M059J (cell line): Measurements from ENCODE around the gene COA8. TPM values are rescaled to one million over a fixed set of nuclear protein-coding genes. Genes with fewer than 3 reads are reported as not detected.

Source experiments
- DNase-seq: peaks from one replicate; pipeline ENCODE4 v3.0.0-alpha.2; 2012; ENCODE audit warnings: low read depth
- total RNA-seq: library from RNA; depleted of rRNA; stranded (reverse); fragments of >200 nt; shearing (Covaris generic); gene quantifications from 2 replicates; pipeline ENCODE4 v1.2.3, GENCODE V29; 2014

Gene COA8
- total RNA-seq, 1 experiment from 2014 or later: 30.7 TPM

DNA sequence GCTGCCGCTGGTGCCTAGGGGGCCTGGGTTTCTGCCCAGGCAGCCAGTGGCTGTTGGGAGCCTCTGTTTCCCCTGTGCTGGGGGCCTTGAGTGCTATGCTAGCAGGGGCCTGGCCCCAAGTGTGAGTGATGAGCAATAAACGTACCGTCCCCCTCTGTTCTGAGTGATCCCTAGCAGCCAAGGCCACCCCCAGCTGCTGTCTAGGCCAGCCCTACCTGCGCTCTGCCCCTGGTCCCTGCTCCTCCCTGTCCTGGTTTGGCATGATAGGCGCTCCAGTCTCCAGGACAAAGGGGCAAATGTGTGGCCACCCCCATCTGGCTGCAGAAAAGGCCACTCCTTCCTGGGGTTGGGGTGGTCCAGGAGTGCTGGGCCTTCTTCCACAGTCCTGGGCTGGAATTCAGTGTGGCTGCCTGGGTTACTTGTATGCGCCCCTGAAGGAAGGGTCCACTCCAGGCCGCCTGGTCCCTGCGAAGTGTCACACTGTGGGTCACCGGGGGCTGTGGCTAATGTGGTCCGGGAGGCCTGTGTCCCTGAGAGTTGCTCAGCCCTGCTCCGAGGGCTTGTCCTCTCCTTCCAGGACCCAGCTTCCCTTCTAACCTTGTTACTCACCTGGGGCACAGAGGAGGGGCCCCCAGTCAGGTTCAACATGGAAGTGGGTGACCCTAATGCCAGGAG, 26.7 kb upstream of the COA8 start:
- DNase-seq: no peak

DNA sequence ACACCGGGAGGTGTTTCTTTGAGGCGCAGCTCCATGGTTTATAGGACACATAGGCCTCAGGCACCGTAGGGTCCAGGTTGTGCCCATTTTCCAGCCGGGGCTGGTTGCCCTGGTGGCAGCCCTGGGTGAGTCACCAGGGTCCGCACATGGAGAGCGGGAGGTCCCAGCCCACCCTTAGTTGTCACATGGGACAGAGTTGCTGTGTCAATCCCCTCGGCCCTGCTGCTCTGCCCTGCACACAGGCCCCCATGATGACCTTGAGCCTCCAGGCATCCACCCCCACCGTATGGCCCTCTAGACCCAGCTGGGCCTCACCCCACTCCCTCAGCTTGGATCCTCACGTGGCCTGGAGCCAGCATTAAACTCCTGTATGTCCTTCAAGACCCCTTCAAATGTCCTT, 26.1 kb upstream of the COA8 start:
- no peak for DNase-seq

DNA sequence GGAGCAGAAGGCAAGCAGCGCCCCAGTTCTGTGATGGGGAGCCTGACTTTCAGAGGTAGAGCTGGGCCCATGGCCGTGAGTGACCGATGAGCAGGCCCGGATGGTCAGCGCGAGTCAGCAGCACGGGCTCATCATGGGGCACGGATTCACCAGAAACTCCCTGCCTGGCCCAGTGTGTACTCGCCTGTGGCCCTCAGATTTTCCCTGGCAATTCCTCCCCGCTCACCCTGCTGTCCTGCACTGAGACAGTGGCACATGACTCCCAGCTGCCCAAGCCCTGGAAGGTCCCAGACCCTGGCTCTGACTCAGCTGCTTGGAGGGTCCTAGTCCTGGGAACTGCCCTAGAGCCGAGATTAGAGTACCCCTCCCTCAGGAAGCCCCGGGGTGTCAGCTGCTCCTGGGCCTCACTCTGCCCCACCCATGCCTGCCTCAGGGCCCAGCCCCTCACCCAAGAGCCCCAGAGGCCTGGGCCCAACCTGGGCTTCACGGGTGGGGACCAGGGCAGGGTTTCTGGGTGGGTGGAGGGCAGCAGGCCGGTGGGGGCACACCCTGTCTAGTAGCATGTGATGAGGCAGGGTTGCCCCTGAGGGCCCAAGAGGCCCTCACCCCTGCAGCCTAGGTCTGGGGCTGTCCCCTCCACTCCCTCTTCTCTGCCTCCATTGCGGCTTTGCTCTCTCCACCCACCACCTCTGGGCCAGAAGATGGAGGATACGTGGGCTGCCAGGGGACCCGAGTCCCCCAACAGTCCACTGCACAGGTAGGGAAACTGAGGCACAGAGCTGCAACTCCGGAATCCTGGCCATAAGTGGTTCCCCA, 25.4 kb upstream of the COA8 start:
- peak; percentile 52 for DNase-seq

DNA sequence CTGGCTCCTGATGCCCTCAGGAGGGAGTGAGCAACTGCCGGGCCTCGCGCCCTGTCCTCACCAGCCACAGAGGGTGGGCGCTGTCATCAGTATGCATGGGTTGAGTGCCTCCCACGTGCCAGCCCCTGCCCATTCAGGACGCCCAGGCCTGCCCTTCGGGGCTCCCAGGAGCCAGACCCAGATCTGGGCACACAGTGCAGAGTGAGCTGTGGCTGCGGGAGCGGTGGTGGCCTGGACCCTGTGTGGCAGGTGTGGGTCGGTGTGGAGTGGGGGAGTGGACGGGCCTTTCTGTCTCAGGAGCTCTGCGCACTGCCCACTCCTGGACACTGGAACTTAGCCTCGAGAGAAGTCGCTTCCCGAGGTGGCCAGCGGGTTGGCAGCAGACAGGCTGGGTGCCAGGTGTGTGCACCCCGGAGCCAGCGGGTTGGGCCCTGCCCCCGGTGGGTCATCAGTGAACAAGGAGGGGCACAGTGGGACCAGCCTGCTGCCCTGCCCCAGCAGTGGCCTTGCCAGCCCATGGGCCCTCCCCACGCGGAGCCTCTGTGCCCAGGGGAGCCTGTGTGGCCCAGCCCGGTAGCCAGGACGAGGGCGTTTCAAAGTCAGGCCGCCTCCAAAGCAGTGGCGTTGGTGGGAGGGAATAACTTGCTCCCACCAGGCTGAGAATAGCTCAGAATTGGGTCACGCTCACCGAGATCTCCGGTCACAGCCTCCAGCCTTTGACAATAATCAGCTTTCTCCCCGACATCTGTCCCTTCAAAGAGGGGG, 24.3 kb upstream of the COA8 start:
- no peak for DNase-seq

DNA sequence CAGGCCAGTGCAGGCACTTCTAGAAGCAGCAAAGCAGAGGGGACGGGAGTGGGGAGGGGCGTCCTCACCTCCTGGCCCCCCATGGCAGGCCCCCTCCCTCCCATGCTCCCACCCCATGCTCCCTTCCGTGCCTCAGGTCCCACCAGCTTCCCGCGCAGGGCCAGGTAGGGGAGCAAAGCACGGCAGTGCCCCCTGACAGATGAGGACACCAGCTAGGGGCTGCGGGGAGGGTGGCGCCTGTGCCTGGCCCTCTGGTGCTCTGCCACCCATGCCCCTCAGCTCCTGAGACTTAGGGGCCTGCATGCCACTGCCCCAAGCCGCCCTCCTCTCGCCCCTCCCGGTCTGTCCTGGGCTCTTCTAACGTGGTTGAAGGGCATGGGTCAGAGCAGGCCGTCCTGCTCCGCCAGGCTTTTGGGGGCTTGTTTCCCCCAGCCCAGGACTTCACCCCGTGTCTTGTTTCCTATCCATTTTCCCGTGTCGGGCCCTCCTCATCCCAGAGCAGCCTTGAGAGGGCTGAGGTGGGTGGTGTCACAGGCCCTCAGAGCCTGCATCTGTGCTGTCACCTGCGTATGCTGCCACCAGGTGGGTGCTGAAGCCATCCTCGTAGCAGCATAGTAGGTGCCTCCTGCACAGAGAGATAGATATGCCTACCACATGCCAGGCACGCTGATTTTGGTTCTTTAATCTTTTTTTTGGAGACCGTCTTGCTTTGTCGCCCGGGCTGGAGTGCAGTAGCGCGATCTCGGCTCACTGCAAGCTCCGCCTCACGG, 23.5 kb upstream of the COA8 start:
- DNase-seq: no peak

DNA sequence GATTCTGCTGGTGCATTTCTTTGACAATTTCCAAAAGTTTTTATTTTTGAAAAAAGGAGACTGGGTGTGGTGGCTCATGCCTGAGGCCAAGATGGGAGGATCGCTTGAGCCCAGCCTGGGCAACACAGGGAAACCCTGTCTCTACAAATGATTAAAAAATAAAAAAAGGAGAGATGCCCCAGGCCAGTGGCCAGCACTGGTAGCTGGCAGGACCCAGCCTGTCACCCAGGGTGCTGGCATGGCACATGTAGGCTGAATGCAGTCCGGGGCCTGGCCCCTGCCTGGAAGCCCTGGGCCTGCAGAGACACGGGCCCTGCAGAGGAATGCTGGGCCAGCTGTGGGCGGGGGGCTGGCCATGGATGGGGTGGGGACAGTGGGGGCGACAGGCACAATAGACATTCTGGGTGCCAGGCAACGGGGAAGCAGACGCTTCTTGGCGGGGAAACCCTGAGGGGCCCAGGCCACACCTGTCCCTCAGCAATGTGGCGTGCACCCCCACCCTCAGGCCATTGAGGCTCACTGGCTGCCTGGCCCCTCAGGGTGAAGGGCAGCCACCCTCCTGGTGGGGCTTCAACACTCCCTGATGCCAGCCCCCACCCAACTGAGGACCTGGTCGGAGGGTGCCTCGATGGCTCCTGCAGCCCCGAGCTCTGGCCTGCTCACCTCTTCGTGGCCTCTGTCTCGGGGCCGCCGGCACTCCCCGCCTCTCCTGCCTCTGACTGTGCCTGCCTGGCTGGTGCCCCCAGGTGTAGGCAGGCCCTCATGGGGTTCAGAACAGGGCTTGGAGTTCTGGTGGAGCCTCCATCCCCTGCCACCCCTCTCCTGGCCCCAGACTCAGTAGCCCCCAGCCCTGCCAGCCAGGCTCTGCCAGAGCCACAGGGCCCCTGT, 21.7 kb upstream of the COA8 start:
- DNase-seq: no peak

DNA sequence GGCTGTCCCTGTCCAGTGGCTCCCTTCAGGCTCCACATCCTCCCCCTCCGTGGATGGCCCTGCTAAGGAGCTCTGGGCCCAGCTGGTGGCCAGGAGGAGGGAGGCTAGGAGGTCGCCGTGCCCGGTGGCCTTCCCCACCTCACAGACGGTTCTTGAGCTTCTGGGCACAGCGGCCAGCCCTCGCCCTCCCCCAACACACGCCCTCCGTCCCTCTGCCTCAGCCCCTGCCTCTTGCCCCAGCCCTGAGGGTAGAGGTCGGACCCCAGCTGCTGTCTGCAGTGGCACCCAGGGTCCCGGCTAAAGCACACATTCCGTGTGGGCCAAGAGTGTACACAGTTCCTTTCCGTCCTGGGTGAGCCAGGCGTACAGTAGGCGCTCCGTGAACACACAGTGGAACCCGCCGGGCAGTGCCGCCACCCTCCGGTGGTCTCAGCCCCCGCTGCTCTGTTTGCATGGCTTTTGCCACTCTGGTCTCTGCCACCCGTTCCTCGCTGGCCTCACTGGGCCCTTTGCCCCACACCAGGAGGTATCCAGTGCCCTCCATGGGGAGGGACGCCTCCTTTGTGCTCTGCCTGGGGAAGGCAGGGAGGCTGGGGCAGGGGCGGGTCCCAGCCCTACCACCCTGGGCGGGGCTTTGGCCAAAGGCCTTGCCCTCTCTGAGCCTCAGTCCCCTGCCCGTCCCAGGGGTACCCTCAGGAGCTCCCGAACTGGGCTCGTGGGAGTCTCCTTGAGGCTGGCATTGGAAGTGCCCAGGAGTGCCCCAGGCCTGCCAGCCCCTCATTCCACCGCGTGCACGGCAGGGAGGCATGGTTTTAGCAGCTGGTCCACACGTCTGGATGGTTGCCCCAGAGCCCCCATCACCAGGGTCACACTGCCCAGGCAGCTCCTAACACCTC, 20.8 kb upstream of the COA8 start:
- no peak for DNase-seq

DNA sequence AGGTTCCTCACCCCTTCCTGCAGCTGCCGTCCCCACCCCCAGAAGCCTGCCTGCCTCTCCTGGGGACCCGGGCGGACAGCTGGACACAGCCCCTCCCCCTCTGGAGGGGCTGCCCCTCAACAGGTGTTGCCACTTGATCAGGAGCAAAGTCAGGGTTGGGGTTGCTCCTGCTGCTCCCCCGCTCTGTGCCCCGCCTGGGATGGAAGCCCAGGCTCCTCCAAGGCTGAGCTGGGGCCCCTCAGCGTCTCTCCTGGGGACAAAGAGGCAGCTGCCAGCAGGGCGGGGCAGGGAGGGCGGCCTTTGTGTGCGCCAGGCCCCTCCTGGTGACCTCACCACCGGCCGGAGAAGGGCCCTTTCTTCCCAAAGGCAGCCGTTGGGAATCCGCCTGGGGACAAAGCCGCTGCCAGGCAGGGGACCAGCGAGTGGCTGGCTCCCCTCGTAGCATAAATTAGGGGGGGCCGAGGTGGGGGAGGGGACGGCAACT, 20.1 kb upstream of the COA8 start:
- DNase-seq: peak; percentile 55

DNA sequence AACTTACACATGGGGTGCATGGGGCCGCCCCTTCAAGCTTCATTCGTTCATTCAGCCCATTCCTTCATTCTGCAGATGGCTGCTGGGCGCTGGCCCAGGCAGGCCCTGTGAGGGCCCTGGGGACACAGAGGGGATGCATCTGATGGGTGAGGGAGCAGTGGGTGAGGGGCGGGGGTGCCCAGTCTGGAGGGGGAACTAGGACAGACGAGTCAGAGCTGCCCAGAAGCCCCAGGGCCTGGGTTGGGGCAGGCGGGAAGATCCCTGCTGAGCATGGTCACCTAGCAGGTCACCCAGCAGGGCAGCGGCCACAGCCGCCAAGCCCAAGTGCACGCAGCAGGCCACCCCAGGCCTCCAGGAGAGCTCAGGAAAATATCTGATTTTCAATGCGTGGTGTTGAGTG, 19.6 kb upstream of the COA8 start:
- DNase-seq: peak; percentile 33

DNA sequence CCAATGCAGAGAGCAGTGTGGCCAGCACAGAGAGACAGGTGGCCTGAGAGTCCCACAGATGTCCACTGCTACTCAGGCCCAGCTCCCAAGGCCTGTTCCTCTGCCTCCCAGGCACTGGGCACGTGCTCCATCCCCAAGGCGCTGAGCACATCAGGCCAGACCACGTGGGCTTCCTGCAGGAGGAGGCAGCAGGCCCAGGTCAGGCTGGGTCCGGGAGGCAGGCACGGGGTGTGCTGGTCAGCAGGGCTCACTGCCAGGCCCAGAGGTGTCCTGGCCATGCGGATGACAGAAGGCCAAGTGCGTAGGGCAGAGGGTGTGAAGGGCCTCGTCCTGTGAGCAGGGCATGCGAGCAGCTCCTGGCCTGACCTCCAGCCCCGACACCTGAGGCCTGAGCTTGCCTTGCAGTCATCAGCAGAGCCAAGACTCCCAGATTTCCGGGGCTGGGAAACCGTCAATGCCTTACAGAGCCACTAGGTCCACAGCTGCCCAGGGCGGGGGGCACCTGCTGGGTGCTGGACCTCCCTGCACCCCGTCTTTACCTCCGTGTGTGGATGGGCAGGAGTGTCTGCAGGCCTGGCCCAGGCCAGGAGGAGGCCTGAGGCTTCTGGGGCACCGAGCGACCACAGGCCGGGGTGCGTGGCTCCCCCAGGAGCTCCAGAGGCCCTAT, 18.9 kb upstream of the COA8 start:
- no peak for DNase-seq

DNA sequence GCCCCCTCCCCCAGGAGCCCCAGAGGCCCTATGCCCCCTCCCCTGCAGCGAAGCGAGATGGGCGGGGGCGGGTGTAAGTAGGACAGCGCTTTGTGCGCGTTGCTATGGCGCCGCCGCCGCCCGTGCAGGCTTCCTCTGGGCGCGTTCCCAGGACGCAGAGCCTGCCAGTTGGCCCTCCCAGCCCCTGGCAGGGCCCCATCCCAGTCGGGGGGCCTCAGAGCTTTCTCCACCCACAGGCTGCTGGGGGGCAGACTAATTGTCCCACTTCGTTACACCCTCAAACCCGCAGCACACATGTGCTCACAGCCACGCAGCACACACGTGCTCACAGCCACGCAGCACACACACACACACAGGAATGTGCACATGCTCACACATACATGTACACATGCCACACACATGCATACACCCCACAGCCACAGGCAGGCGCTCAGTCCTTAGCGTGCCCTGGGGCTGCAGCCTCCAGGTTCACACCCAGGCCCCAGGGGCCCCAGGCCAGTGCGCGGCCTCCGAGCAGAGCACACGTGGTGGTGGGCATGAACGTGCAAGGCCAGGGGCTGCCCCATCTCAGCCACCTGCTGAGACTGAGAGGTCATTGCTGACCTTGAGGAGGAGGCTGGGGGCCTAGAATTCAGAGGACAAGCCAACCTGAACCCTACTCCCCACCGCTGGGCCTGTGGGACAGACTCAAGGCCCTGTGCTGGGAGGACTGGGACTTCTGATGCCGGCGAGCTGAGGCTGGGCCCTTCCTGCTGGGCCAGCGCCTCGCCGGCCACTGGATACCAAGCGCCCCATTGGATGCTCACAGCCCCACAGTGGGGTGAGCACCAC, 18.2 kb upstream of the COA8 start:
- no peak for DNase-seq

DNA sequence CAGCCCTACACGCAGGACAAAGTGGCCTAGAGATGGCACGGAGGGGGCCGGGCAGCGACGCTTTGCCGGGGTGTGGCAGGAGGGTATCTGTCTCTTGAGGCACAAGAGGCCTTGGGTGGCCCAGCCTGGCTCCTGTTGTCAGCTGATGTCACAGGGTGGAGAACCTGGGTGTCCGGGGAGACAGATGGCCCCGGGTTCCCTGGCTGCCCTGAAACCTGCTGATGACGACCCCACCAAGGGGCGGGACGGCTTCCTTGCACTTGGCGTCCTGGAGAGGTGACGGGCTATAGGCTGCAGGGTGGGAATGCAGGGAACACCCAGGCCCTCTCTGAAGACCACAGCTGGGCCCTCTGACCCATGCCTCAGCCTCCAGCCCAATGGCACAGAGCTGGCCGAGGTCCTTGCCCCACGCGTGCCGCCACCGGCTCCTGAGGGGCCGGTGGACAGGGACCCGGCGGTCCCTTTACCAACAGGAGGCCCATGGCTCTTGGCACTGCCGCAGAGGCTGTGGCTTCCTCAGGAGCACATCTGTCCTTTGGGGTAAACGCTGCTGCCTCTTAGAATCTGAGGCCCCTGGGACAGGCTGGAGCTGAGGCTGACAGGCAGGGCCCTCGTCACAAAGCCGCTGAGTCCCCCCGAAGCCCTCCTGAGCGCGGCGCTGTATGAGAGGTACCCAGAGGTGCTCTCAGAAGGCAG, 17.4 kb upstream of the COA8 start:
- DNase-seq: no peak

DNA sequence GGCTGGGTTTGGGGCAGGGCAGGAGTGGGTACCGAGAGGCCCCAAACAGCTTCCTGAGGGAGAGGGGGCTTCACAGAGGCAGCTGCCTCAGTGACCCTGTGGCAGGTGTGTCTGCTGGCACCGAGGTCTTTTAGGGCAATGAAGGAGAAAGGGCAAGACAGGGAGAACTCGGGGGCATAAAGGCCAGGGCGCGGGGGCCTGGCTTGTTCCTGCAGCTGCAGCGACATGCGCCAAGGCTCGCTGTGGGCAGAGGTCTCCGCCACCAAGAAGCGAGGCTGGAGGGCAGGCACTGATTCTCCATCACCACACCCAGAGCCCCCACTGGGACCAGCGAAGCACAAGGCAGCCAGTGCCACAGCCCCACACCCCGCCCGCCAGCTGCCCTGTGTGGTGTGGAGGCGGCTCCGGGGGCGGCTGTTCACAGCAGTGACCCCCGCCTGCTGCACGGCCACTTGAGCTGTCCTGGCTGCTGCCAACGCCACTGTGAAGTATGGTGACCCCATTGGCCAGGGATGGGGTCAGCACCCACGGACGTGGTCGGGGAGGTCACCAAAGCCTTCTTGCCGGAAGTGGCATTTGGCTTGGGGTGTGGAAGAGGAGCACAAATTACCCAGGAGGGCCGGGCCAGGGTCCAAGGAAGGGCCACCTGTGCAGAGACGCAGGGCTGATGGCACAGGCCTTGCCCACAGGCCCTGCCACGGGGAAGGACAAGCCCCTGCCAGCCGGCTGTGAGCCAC, 16.7 kb upstream of the COA8 start:
- DNase-seq: no peak

DNA sequence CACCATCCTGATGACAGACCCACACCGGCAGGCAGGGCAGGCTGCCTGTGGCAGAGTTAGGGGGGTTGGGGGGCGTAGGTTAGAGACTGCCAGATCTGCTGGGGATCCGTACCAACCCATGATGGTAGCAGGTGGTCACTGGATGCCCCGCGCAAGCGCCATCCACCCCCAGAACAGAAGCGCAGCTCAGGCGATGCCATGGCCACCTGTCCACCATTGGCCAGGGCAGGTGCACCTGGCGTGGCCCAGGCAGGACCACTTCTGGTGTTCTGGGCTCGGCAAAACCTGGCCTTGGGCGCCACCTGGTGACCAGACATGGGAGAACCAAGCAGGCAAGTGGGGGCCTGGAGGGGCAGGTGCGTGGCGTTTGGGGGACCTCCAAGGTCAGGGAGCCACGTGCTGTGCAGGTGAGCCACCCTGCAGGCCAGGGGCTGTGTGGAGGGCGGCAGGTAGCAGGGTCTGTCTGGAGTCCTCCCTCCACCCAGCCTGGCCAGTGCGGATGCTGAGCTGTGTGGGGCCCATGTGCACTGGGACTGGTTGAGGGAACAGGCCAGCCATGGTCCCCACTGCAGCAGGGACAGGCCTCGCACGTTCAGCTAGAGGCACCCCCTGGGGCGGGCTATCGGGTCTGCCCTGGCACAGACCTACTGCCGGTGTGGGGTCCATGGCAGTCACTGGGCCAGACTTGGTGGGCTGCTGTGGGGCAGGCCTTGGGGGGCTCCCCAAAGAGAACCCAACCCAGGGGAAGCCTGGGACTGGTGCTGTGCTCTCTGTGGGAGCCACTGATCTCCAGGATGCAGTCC, 15.9 kb upstream of the COA8 start:
- no peak for DNase-seq

DNA sequence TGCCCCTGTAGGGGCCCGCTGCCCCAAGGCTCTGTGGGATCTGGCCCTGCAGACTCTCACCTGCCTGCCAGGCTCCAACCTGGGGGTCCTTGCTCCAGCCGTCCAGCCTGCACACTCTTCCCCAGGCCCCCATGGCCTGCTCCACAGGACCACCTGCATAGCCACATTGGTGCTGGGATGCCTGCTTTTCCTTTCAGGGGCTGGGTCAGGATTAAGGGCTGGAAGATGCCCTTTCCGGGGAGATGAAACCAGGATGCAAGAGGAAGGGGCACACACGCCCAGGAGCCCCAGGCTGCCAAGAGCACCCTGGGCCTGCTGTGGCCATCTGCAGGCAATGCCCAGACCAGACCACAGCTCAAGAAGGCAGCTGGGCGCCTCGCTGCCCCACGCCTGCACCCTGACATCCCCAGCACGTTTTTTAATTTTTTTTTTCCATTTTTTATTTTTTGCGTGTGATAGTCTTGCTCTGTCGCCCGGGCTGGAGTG, 15.3 kb upstream of the COA8 start:
- no peak for DNase-seq

DNA sequence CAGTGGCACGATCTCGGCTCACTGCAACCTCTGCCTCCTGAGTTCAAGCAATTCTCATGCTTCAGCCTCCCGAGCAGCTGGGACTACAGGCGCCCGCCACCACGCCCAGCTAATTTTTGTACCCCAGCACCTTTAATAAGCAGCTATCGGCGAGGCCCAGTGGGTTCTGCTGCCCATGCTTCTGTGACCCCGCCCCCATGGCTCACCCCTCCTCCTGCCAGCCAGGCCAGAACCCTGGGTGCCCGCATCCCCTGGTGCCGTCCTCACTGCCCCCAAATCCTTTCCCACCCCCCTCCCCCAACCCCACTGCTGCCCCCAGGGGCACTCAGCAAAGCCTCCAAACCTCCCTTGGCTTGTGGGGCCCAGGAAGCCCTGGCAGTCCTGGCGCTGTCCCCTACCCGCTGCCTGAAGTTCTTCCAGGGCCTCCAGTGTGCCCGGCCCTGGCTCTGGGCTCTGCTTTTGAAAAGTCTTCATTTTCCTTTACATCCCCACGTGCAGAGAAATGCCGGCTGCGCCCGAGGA, 14.8 kb upstream of the COA8 start:
- no peak for DNase-seq
